ENCODE measurements around the gene OOSP3. TPM values are rescaled to one million over a fixed set of nuclear protein-coding genes. Genes with fewer than 3 reads are reported as not detected.
"Not testable (repeated sequence)": the region's sequence is repeated elsewhere in the genome, so short reads cannot be mapped to it uniquely, and the experiment has no call there.

The OOSP3 gene
- polyA plus RNA-seq, 1 donor: not detected

GRCh38 chr11:59877325-59877724 lies 1.3 kb upstream of the OOSP3 start:
- DNase-seq: no peak

GRCh38 chr11:59877784-59878183 lies 798 bp upstream of the OOSP3 start:
- DNase-seq: no peak

- DNase-seq: no peak
Measured at GRCh38 chr11:59879567-59879966, 985 bp downstream of the OOSP3 start.

- DNase-seq: no peak
Measured at GRCh38 chr11:59883597-59883996, 5.0 kb downstream of the OOSP3 start.

GRCh38 chr11:59887156-59887555 lies 8.6 kb downstream of the OOSP3 start:
- DNase-seq: not testable (repeated sequence)

GRCh38 chr11:59891781-59892181 lies 13.2 kb downstream of the OOSP3 start:
- no peak for DNase-seq

GRCh38 chr11:59894616-59895015 lies 16.0 kb downstream of the OOSP3 start:
- DNase-seq: no peak

- no peak for DNase-seq
Measured at GRCh38 chr11:59898046-59898445, 19.5 kb downstream of the OOSP3 start.

GRCh38 chr11:59898650-59899049 lies 20.1 kb downstream of the OOSP3 start:
- DNase-seq: no peak

GRCh38 chr11:59899532-59899931 lies 20.9 kb downstream of the OOSP3 start:
- no peak for DNase-seq

- DNase-seq: no peak
Measured at GRCh38 chr11:59900366-59901126, 22.0 kb downstream of the OOSP3 start.

GRCh38 chr11:59901306-59901705 lies 22.7 kb downstream of the OOSP3 start:
- no peak for DNase-seq

- not testable (repeated sequence) for DNase-seq
Measured at GRCh38 chr11:59903569-59903968, 25.0 kb downstream of the OOSP3 start.

GRCh38 chr11:59918480-59918879 lies 39.9 kb downstream of the OOSP3 start:
- no peak for DNase-seq

GRCh38 chr11:59918987-59919589 lies 40.5 kb downstream of the OOSP3 start:
- no peak for DNase-seq

GRCh38 chr11:59923813-59924212 lies 45.2 kb downstream of the OOSP3 start:
- no peak for DNase-seq

GRCh38 chr11:59931688-59932087 lies 53.1 kb downstream of the OOSP3 start:
- no peak for DNase-seq

- no peak for DNase-seq
Measured at GRCh38 chr11:59938132-59938531, 59.5 kb downstream of the OOSP3 start, which contains the start of gene OOSP1. Gene OOSP1 (plus strand): TSS chr11:59938432. CDS start chr11:59938455, 23 bp downstream.

- DNase-seq: no peak
Measured at GRCh38 chr11:59938718-59939117, 60.1 kb downstream of the OOSP3 start.

GRCh38 chr11:59939482-59939881 lies 60.9 kb downstream of the OOSP3 start:
- DNase-seq: no peak

- DNase-seq: no peak
Measured at GRCh38 chr11:59941091-59941490, 62.5 kb downstream of the OOSP3 start.

- DNase-seq: no peak
Measured at GRCh38 chr11:59943997-59944714, 65.6 kb downstream of the OOSP3 start.

GRCh38 chr11:59944720-59945119 lies 66.1 kb downstream of the OOSP3 start:
- DNase-seq: no peak
